ENCODE data around the gene CHERP. TPM values are rescaled to one million over a fixed set of nuclear protein-coding genes. Genes with fewer than 3 reads are reported as not detected.
A peak's percentile ranks its signal among the peaks of the same experiment; 100 is the strongest.

CHERP gene
- total and polyA plus RNA-seq, 2 of the 13 experiments (the other 11 are each of a cell fraction or from before 2014, with no cell fraction given), result 4.3 to 5.4 TPM

DNA sequence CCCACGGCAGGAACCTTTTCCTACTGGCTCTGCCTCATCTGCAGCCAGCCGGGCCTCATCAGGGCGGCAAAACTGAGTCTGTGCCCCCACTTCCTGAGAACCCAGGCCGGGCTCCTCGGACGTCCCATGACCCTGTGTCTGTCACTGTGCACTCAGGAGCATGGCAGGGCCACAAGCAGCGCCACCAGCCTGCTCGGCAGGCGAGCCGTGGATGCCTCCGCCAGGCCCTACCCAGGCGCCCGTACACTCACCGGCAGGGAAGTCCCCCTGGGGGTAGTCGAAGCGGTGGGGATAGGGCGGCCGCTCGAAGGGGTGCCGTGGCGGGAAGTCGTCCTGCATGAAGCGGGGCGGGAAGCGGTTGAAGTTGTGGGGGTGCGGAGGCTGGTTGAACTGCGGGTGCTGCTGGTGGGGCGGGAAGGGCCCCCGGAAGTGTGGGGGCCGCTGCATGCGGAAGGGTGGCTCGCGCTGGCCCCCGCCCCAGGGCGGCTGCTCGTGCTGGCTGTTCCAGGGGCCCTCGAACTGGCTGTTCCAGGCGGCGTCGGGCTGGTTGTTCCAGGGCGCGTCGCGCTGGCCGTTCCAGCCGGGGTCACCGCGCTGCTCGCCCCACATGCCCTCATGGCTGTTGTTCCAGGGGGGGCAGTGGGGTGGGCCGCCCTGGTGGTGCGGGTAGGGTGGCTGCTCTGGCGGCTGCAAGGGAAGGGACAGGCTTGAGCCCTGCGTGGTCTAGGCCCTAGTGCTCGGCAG lies 17.1 kb downstream of the CHERP start:
- CTCF ChIA-PET (ENCODE audit: low intra/inter-chr PET ratio, low total read pairs), result no interaction called here
- WGBS (ENCODE audit: low lambda C conversion rate), result 96% methylated on average over 26 of the region's 54 CpGs

DNA sequence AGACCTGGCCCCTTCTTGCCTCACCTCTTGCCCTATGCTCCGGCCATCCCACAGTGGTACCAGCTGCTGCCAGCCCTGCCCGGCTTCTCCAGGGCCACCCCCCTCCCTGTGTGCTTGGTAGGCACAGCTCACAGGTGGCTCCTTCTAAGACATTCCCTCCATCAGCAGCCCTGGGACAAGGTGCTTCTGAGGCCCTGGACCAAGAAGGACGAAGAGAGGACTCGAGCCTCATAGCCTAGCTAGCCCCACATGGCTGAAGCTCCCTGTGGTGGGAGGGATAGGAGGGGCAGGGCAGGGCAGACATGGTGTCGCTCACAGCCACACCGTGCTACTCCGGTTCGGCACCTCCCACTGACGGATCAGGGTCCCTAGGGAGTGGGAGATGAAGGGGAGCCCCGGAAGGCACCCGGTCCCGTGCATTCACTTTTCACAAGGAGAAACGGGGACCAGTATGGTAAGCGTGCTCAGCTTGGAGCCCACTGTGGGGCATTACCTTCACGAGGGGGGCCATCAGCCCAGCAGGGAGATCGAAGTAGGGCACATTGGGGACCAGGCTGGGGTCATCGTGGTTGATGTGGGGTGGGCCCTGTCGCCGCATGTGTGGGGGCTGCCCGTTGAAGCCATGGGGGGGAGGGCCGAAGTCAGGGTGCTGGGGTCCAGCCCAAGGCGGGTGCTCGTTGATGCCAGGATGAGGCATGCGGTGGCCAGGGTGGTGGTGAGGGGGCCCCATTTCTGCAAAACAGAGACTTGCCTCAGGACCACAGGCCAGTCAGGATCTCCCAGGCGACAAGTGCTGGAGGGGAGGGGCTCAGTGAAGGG lies 19.5 kb downstream of the CHERP start:
- H3K4me2 ChIP-seq (ENCODE audit: low read depth, low read length), result no peak overlapping the region
- ATAC-seq, result no peak
- no peak overlapping the region for H3K4me3 ChIP-seq (replicated peaks in 1 of 3; ENCODE audit: insufficient read depth in 1 of 3, low read depth in 2 of 3, low read length in 3 of 3)
- CTCF ChIA-PET (ENCODE audit: low intra/inter-chr PET ratio, low total read pairs), result no interaction called here
- H3K27ac ChIP-seq (ENCODE audit: extremely low read length, insufficient read depth, low read length), result no peak overlapping the region
- no peak for FAIRE-seq
- no peaks in the 10 kb centered on the region; a peak in 1 of 5 replicates for H3K27me3 ChIP-seq (ENCODE audit: control insufficient read depth in 1 of 2, insufficient read depth in 2 of 2, low read length in 2 of 2)
- no peak overlapping the region for H3K9ac ChIP-seq (ENCODE audit: insufficient read depth, low read depth, low read length)
- POLR2A ChIA-PET, result no interaction called here
- intact Hi-C loops (cut with micrococcal nuclease; ENCODE audit: unreplicated experiment) (no loop called here), in situ Hi-C loops (cut with HindIII; ENCODE audit: extremely low pct_ligation_motif_present, low pct_unique_long_range_greater_than_20kb) (no loop called here)
- H4K20me1 ChIP-seq (ENCODE audit: insufficient read depth, low read length), result no peaks in the 10 kb centered on the region
- no peaks in the 10 kb centered on the region for H3K4me1 ChIP-seq (ENCODE audit: insufficient read depth, low read length)
- no peaks in the 10 kb centered on the region for H3K79me2 ChIP-seq (ENCODE audit: insufficient read depth, low read length)
- no peak for DNase-seq (ENCODE audit: low spot score)
- TF ChIP-seq ZNF619 (CRISPR knock-in tag; IDR thresholded peaks at IDR 0.05), result no peak
- no peak for TF ChIP-seq SMARCC2 (IDR thresholded peaks at IDR 0.05)
- no peak for TF ChIP-seq KLF13 (CRISPR knock-in tag; IDR thresholded peaks at IDR 0.05)
- 0 out of 2 replicates have a peak, but pooled peaks have one; percentile 14 for TF ChIP-seq RBFOX2 (IDR thresholded peaks at IDR 0.05; ENCODE audit: low read depth, low read length)
- TF ChIP-seq AGO2 (optimal IDR thresholded peaks at IDR 0.05; ENCODE audit: low read depth, low read length), result peak; percentile 48
- H3K36me3 ChIP-seq (replicated peaks in 1 of 2; ENCODE audit: control insufficient read depth in 1 of 2, insufficient read depth in 2 of 2, low read length in 2 of 2), result peaks cover 43 to 92% of the 10 kb centered on the region in 2 experiments
- no TSS peak for BruUV-seq (replicated peaks)
- H3K9me3 ChIP-seq (ENCODE audit: low read length), result no peaks in the 10 kb centered on the region
- H2AFZ ChIP-seq (ENCODE audit: low read length), result no peak overlapping the region
- WGBS (ENCODE audit: low lambda C conversion rate), result 97% methylated on average over 13 of the region's 25 CpGs

More for the DNA sequence above, 17.1 kb downstream of the CHERP start:
- Histone ChIP-seq H3K4me2 (ENCODE audit: low read depth, low read length) (no peak overlapping the region), H3K36me3 (replicated peaks in 1 of 2; ENCODE audit: control insufficient read depth in 1 of 2, insufficient read depth in 2 of 2, low read length in 2 of 2) (peaks cover 41 to 91% of the 10 kb centered on the region in 2 experiments), H4K20me1 (ENCODE audit: insufficient read depth, low read length) (no peaks in the 10 kb centered on the region), H3K27me3 (ENCODE audit: control insufficient read depth in 1 of 2, insufficient read depth in 2 of 2, low read length in 2 of 2) (no peaks in the 10 kb centered on the region), H3K9ac (ENCODE audit: insufficient read depth, low read depth, low read length) (no peak overlapping the region), H3K27ac (ENCODE audit: extremely low read length, insufficient read depth, low read length) (no peak overlapping the region), H3K79me2 (ENCODE audit: insufficient read depth, low read length) (no peaks in the 10 kb centered on the region), H3K9me3 (ENCODE audit: low read length) (no peaks in the 10 kb centered on the region), H3K4me3 (replicated peaks in 1 of 3; ENCODE audit: insufficient read depth in 1 of 3, low read depth in 2 of 3, low read length in 3 of 3) (no peak overlapping the region), H3K4me1 (ENCODE audit: insufficient read depth, low read length) (no peaks in the 10 kb centered on the region), H2AFZ (ENCODE audit: low read length) (no peak overlapping the region)
- ATAC-seq, result no peak
- intact Hi-C loops (cut with micrococcal nuclease; ENCODE audit: unreplicated experiment), result no loop called here
- FAIRE-seq, result no peak
- peak; percentile 52; the same call in 1 of the 2 replicates for TF ChIP-seq RBFOX2 (IDR thresholded peaks at IDR 0.05; ENCODE audit: low read depth, low read length)
- no peak for TF ChIP-seq TAF1 (CRISPR knock-in tag; IDR thresholded peaks at IDR 0.05)
- no peak for DNase-seq (ENCODE audit: low spot score)
- BruUV-seq (replicated peaks), result no TSS peak
- POLR2A ChIA-PET, result no interaction called here
- in situ Hi-C loops (cut with HindIII; ENCODE audit: extremely low pct_ligation_motif_present, low pct_unique_long_range_greater_than_20kb), result no loop called here

Data from HepG2 (cell line).